Left ventricle myocardium inferior (tissue), 1 donor: Measurements from ENCODE around the gene ANKRD13C. TPM values are rescaled to one million over a fixed set of nuclear protein-coding genes. Genes with fewer than 3 reads are reported as not detected.

Experiments used
- DNase-seq: peaks from one replicate; pipeline ENCODE4 v3.0.0-alpha.2; 2020
- H3K27ac ChIP-seq: fragments of 200-600 bp; replicated peaks from 2 replicates; pipeline ENCODE4 v1.8.0; 2021
- H3K27me3 ChIP-seq: fragments of 200-600 bp; 2 replicates; pipeline ENCODE4 v1.8.0; 2021; ENCODE audit warnings: low read depth
- H3K36me3 ChIP-seq: fragments of 200-600 bp; 2 replicates; pipeline ENCODE4 v1.8.0; 2021
- H3K4me1 ChIP-seq: fragments of 200-600 bp; 2 replicates; pipeline ENCODE4 v1.8.0; 2021
- H3K4me3 ChIP-seq: fragments of 200-600 bp; 2 replicates; pipeline ENCODE4 v1.8.0; 2021; ENCODE audit warnings: mild to moderate bottlenecking, moderate library complexity
- H3K9me3 ChIP-seq: fragments of 200-600 bp; replicated peaks from 2 replicates; pipeline ENCODE4 v1.8.0; 2021
- intact Hi-C: fragments of 100-400 bp; cut with micrococcal nuclease; formaldehyde crosslinking; loops from one replicate; pipeline ENCODE4 v1.11.0; 2022
- total RNA-seq: library from RNA; stranded (reverse); fragmentation: NEBNext Ultra II Directional; extraction: Animal tissue kit (Norgen Biotek cat#: 25700); gene quantifications from one replicate; pipeline ENCODE4 v1.2.1, GENCODE V29; 2021
- TF ChIP-seq, protein P1 (sequence below): fragments of 200-600 bp; IDR thresholded peaks from 2 replicates; pipeline ENCODE4 v1.8.0; 2021; ENCODE audit warnings: antibody characterized with exemption, mild to moderate bottlenecking, borderline replicate concordance
- donor health status: DM: no; HTN: yes; CAD: no; lungs with severe emphysema.

The ANKRD13C gene
- total RNA-seq, 1 donor from 2014 or later = 9.5 TPM

DNA sequence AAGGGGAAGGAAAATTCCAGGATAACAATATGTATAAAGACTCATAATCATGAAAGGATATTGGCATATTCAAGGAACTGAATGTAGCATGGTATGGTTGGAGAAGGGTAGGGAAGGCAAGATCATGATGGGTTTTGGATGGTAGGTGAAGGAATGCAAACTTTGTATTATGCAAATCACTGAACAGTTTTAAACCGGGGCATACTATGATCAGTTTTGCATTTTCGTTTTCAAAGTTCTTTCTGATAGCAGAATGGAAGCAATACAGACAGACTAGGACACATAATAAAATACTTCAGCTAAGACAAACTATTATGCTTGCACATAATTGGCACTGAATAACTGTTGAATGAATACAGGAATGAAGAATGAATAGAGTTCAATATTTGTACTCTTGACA, 42.1 kb upstream of the ANKRD13C start:
- no peak overlapping the region for H3K4me3 ChIP-seq
- H3K27ac ChIP-seq = no peak overlapping the region
- no peaks in the 10 kb centered on the region for H3K27me3 ChIP-seq
- H3K36me3 ChIP-seq = no peaks in the 10 kb centered on the region
- H3K4me1 ChIP-seq = no peaks in the 10 kb centered on the region
- no peak for DNase-seq
- intact Hi-C loops = no loop called here
- no peaks in the 10 kb centered on the region for H3K9me3 ChIP-seq
- TF ChIP-seq, protein P1, sequence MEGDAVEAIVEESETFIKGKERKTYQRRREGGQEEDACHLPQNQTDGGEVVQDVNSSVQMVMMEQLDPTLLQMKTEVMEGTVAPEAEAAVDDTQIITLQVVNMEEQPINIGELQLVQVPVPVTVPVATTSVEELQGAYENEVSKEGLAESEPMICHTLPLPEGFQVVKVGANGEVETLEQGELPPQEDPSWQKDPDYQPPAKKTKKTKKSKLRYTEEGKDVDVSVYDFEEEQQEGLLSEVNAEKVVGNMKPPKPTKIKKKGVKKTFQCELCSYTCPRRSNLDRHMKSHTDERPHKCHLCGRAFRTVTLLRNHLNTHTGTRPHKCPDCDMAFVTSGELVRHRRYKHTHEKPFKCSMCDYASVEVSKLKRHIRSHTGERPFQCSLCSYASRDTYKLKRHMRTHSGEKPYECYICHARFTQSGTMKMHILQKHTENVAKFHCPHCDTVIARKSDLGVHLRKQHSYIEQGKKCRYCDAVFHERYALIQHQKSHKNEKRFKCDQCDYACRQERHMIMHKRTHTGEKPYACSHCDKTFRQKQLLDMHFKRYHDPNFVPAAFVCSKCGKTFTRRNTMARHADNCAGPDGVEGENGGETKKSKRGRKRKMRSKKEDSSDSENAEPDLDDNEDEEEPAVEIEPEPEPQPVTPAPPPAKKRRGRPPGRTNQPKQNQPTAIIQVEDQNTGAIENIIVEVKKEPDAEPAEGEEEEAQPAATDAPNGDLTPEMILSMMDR = no peak

DNA sequence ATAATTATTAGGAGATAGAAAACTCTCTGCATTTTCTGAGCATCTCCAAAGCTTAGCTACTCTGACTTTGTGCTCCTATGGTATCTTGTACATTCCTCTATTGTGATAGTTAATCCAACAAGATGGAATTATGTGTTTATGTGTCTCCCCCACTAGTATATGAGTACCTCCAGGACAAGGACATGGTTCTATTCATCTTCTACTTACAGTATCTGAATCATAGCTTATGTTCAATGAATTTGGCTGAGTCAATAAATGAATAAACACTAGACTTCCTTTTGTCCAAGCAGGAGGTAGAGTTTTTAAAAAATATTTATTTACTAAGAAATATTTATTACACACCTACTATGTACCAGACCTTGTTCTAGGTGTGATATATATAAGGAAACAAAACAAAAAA, 38.1 kb upstream of the ANKRD13C start:
- TF ChIP-seq, protein P1 = no peak
- no peak overlapping the region for H3K27ac ChIP-seq
- no peak overlapping the region for H3K4me3 ChIP-seq
- H3K27me3 ChIP-seq = no peaks in the 10 kb centered on the region
- no peak for DNase-seq
- no peaks in the 10 kb centered on the region for H3K4me1 ChIP-seq
- no peaks in the 10 kb centered on the region for H3K36me3 ChIP-seq
- intact Hi-C loops = no loop called here
- no peaks in the 10 kb centered on the region for H3K9me3 ChIP-seq

DNA sequence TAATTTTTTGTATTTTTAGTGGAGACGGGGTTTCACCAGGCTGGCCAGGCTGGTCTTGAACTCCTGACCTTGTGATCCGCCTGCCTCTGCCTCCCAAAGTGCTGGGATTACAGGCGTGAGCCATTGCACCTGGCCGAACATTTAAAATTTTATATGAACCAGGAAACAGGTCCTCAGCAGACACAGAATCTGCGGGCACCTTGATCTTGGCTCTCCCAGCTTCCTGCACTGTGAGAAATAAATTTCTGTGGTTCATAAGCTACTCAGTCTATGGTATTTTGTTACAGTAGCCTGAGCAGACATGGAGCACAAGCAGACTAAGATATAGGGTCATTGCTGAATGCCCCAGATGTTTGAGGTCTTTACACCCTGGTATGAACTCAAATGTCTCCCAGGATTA, 33.0 kb upstream of the ANKRD13C start:
- no peak overlapping the region for H3K4me3 ChIP-seq
- H3K4me1 ChIP-seq = no peaks in the 10 kb centered on the region
- H3K27ac ChIP-seq = no peak overlapping the region
- H3K9me3 ChIP-seq = no peaks in the 10 kb centered on the region
- intact Hi-C loops = no loop called here
- H3K36me3 ChIP-seq = no peaks in the 10 kb centered on the region
- TF ChIP-seq, protein P1 = no peak
- H3K27me3 ChIP-seq = no peaks in the 10 kb centered on the region
- DNase-seq = no peak

DNA sequence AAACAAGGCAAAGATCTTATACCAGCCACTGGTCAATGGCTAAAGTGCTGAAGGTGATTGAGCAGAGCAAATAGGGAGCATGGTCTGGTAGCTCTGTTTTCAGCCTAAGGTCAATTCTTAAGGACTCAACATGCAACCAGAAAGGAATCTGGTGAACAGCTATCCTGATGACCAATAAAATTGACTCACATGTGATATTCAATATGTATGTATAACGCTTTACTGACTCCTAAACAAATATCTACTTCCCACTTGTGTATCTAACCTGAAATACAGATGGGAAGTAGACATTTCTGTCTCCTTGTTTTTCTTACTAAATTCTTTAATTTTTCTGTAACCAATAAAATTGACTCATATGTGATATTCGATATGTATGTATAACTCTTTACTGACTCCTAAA, 31.6 kb upstream of the ANKRD13C start:
- Histone ChIP-seq H3K36me3 (no peaks in the 10 kb centered on the region), H3K27ac (no peak overlapping the region), H3K27me3 (no peaks in the 10 kb centered on the region), H3K4me3 (no peak overlapping the region), H3K9me3 (no peaks in the 10 kb centered on the region), H3K4me1 (no peaks in the 10 kb centered on the region)
- intact Hi-C loops = no loop called here
- DNase-seq = no peak
- TF ChIP-seq, protein P1 = no peak

DNA sequence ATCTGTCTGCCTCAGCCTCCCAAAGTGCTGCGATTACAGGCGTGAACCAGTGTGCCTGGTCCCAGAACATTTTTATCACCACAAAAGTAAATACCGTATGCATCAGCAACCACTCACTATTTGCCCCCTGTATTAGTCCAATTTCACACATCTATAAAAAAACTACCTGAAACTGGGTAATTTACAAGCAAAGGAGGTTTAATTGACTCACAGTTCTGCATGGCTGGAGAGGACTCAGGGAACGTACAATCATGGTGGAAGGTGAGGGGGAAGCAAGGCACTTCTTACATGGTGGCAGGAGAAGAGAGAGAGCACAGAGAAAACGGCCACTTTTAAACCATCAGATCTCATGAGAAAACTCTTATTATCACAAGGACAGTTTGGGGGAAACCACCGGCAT, 31.0 kb upstream of the ANKRD13C start:
- TF ChIP-seq, protein P1 = no peak
- H3K9me3 ChIP-seq = no peaks in the 10 kb centered on the region
- no peak for DNase-seq
- no peaks in the 10 kb centered on the region for H3K36me3 ChIP-seq
- H3K27ac ChIP-seq = no peak overlapping the region
- H3K4me3 ChIP-seq = no peak overlapping the region
- H3K27me3 ChIP-seq = no peaks in the 10 kb centered on the region
- H3K4me1 ChIP-seq = no peaks in the 10 kb centered on the region
- intact Hi-C loops = no loop called here

DNA sequence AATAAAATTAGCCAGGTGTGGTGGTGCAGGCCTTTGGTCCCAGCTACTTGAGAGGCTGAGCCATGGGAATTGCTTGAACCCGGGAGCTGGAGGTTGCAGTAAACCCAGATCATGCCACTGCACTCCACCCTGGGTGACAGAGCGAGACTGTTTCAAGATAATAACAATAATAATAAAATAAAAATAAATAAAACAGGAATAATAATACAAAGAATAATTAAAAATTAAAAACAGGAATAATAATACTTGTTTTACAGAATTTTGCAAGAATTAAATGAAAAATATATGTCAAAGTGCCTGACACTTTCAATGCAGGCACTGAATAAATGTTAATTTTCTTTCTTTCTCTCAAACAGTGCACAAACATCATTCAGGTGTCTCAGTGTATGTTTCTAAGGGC, 30.0 kb upstream of the ANKRD13C start:
- H3K36me3 ChIP-seq = no peaks in the 10 kb centered on the region
- intact Hi-C loops = no loop called here
- no peaks in the 10 kb centered on the region for H3K9me3 ChIP-seq
- no peak for DNase-seq
- H3K27ac ChIP-seq = no peak overlapping the region
- no peak overlapping the region for H3K4me3 ChIP-seq
- TF ChIP-seq, protein P1 = no peak
- H3K4me1 ChIP-seq = no peaks in the 10 kb centered on the region
- no peaks in the 10 kb centered on the region for H3K27me3 ChIP-seq
